ENCODE data around the gene IL1A.

- TF ChIP-seq CUX1 (CRISPR knock-in tag; IDR thresholded peaks at IDR 0.05) (no peak), BACH1 (tag; IDR thresholded peaks at IDR 0.05) (no peak), EP300 (IDR thresholded peaks at IDR 0.05; ENCODE audit: low read length) (no peak), ZBTB7A (IDR thresholded peaks at IDR 0.05; ENCODE audit: borderline replicate concordance, control insufficient read depth, low read depth, low read length) (no peak), ATF2 (CRISPR knock-in tag; IDR thresholded peaks at IDR 0.05) (no peak), MAX (CRISPR knock-in tag; IDR thresholded peaks at IDR 0.05) (no peak), ZNF324 (CRISPR knock-in tag; IDR thresholded peaks at IDR 0.05) (no peak), FOXP1 (CRISPR knock-in tag; IDR thresholded peaks at IDR 0.05) (no peak), HCFC1 (IDR thresholded peaks at IDR 0.05; ENCODE audit: low read depth, low read length) (no peak), NR2F6 (CRISPR knock-in tag; IDR thresholded peaks at IDR 0.05) (no peak)
Observed at GRCh38 chr2:112825706-112826105, 41.4 kb upstream of the IL1A start.

Data from K562 (cell line).